Measurements from ENCODE around the gene CCM2.

CCM2 gene

DNA sequence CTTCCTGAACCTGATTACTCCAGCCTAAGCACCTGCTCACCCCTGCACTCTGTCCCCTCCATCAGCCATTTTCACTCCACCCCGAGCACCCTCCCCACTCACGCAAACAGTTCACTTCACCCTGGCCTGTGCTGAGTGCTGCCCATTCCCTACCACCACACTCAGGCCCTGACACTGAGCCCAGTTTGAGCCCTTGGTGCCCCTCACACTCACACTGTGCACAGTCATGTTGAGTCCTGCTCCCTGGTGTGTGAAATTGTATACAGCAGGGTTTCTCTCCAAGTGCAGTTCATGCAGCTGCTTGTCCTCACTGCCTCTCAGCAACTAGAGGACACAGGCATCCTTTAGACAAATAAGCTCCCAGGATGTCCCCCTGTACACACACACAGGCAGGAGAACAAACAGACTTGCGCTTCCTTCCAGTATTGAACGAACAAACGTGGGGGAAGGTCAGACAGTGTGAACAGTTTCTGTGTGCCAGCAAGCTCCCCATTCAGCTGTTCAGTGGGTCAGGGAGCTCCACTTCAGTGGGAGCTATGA, 28.0 kb upstream of the CCM2 start:
- Histone ChIP-seq H3K9me3 (ENCODE audit: severe bottlenecking) (no peaks in the 10 kb centered on the region), H3K27me3 (ENCODE audit: insufficient read depth, poor library complexity, severe bottlenecking) (no peaks in the 10 kb centered on the region), H3K36me3 (ENCODE audit: low read depth) (no peaks in the 10 kb centered on the region), H3K4me1 (ENCODE audit: insufficient read depth, poor library complexity, severe bottlenecking) (no peaks in the 10 kb centered on the region), H3K27ac (ENCODE audit: poor library complexity, severe bottlenecking) (no peak overlapping the region), H3K4me3 (ENCODE audit: severe bottlenecking) (no peak overlapping the region)
- DNase-seq (ENCODE audit: low spot score), result no peak
- ATAC-seq (ENCODE audit: low read depth), result no peak
- TF ChIP-seq, protein P1, sequence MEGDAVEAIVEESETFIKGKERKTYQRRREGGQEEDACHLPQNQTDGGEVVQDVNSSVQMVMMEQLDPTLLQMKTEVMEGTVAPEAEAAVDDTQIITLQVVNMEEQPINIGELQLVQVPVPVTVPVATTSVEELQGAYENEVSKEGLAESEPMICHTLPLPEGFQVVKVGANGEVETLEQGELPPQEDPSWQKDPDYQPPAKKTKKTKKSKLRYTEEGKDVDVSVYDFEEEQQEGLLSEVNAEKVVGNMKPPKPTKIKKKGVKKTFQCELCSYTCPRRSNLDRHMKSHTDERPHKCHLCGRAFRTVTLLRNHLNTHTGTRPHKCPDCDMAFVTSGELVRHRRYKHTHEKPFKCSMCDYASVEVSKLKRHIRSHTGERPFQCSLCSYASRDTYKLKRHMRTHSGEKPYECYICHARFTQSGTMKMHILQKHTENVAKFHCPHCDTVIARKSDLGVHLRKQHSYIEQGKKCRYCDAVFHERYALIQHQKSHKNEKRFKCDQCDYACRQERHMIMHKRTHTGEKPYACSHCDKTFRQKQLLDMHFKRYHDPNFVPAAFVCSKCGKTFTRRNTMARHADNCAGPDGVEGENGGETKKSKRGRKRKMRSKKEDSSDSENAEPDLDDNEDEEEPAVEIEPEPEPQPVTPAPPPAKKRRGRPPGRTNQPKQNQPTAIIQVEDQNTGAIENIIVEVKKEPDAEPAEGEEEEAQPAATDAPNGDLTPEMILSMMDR (IDR thresholded peaks at IDR 0.05; ENCODE audit: poor library complexity, severe bottlenecking), result no peak

DNA sequence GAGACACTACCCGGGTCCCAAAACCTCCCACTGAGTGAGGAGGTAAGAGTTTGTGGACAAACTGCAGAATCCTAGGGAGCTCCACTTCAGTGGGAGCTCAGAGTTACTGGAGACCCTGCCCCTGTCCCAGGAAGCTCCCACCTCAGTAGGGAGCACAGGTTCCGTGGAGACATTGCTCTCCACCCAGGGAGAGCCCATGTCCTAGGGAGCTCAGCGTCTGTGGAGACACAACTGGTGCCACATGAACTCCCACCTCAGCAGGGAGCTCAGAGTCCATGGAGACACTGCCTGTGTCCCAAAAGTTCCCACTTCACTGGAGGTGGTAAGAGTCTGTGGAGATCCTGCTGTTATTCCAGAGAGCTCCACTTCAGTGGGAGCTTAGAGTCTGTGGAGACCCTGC, 27.4 kb upstream of the CCM2 start:
- Histone ChIP-seq H3K27ac (ENCODE audit: poor library complexity, severe bottlenecking) (no peak overlapping the region), H3K4me1 (ENCODE audit: insufficient read depth, poor library complexity, severe bottlenecking) (peaks cover 1% of the 10 kb centered on the region), H3K36me3 (ENCODE audit: low read depth) (no peaks in the 10 kb centered on the region), H3K9me3 (ENCODE audit: severe bottlenecking) (no peaks in the 10 kb centered on the region), H3K4me3 (ENCODE audit: severe bottlenecking) (no peak overlapping the region), H3K27me3 (ENCODE audit: insufficient read depth, poor library complexity, severe bottlenecking) (no peaks in the 10 kb centered on the region)
- TF ChIP-seq, protein P1 (IDR thresholded peaks at IDR 0.05; ENCODE audit: poor library complexity, severe bottlenecking), result no peak
- DNase-seq (ENCODE audit: low spot score) (no peak), ATAC-seq (ENCODE audit: low read depth) (no peak)

DNA sequence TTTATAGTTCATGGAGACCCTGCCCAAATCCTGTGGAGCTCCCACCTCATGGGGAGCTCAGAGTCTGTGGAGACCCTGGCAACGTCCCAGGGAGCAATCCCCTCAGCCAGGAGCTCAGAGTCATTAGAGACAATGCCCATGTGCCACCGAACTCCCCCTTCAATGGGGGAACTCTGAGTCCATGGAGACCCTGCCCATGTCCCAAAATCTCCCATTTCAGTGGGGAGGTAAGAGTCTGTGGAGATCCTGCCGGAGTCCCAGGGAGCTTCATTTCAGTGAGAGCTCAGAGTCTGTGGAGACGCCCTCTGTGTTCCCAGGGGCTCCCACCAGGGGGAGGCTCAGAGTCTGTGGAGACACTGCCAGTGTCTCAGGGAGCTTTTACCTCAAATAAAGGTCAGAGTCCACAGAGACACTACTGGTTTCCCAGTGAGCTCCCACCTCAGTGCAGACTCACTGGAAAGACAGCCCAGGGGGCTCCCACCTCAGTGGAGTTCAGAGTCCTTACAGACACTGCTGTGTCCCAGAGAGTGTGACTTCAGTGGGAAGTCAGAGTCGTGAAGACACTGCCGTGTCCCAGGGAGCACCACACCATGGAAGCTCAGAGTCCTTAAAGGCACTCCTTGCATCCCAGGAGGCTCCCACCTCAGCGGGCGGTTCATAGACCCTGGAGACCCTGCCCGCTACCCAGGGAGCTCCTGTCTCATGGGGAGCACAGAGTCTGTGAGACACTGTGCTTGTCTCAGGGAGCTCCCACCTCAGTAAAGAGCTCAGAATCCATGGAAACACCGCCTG, 26.2 kb upstream of the CCM2 start:
- H3K27ac ChIP-seq (ENCODE audit: poor library complexity, severe bottlenecking), result no peak overlapping the region

DNA sequence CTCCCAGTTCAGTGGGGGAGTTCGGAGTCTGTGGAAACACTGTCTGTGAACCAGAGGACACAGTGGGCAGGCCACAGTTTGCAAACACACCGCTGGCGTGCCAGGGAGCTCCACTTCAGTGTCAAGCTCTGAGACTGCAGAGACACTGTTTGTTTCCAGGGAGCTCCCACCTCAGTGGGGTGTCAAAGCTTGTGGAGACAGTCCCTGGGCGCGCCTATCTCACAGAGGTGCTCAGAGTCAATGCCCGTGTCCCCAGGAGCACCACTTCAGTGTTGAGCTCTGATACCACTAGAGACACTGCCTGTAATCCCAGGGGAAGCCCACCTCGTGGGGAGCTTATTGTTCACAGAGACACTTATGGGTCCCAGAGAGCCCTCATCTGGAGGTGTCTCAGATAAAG, 25.5 kb upstream of the CCM2 start:
- H3K9me3 ChIP-seq (ENCODE audit: severe bottlenecking), result no peaks in the 10 kb centered on the region
- TF ChIP-seq, protein P1 (IDR thresholded peaks at IDR 0.05; ENCODE audit: poor library complexity, severe bottlenecking), result no peak
- no peak for ATAC-seq (ENCODE audit: low read depth)
- H3K36me3 ChIP-seq (ENCODE audit: low read depth), result no peaks in the 10 kb centered on the region
- no peak overlapping the region for H3K4me3 ChIP-seq (ENCODE audit: severe bottlenecking)
- no peak for DNase-seq (ENCODE audit: low spot score)
- H3K4me1 ChIP-seq (ENCODE audit: insufficient read depth, poor library complexity, severe bottlenecking), result peaks cover 4% of the 10 kb centered on the region
- no peaks in the 10 kb centered on the region for H3K27me3 ChIP-seq (ENCODE audit: insufficient read depth, poor library complexity, severe bottlenecking)
- H3K27ac ChIP-seq (ENCODE audit: poor library complexity, severe bottlenecking), result no peak overlapping the region

More for the DNA sequence above, 26.2 kb upstream of the CCM2 start:
- Histone ChIP-seq H3K9me3 (ENCODE audit: severe bottlenecking) (no peaks in the 10 kb centered on the region), H3K4me3 (ENCODE audit: severe bottlenecking) (no peak overlapping the region), H3K4me1 (ENCODE audit: insufficient read depth, poor library complexity, severe bottlenecking) (peaks cover 4% of the 10 kb centered on the region), H3K36me3 (ENCODE audit: low read depth) (no peaks in the 10 kb centered on the region), H3K27me3 (ENCODE audit: insufficient read depth, poor library complexity, severe bottlenecking) (no peaks in the 10 kb centered on the region)
- TF ChIP-seq, protein P1 (IDR thresholded peaks at IDR 0.05; ENCODE audit: poor library complexity, severe bottlenecking), result no peak
- DNase-seq (ENCODE audit: low spot score) (no peak), ATAC-seq (ENCODE audit: low read depth) (peak; percentile 11; the same call in 2 of the 3 replicates)

All from RWPE2 (cell line).